HG03025 (cell line): ENCODE measurements around the gene TIAM1.

Source experiments
- ATAC-seq: cut with Tn5 transposase; IDR thresholded peaks from one replicate; pipeline ENCODE4 v1.9.1; 2021; ENCODE audit warnings: mild to moderate bottlenecking, moderate library complexity; ENCODE audit not compliant: unreplicated experiment, low FRiP score

Gene TIAM1

DNA sequence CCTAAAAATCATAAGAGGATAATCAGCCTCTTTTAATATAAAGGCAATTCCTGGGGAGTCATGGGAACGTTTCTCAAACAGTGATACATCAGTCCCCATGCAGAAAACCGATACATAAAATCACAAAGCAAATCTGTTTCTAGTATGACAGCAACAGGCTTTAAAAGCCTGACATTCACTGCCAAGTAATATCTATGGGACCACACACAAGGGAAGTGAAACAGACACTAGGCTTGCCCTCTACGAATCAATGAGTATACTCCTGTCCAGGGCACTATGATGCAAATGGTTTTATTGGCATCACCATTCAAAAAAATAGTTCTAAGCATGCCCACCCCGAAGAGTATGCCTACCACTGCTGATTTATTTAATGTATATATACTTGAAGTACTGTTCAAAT lies 54.4 kb downstream of the TIAM1 start:
- ATAC-seq = no peak

DNA sequence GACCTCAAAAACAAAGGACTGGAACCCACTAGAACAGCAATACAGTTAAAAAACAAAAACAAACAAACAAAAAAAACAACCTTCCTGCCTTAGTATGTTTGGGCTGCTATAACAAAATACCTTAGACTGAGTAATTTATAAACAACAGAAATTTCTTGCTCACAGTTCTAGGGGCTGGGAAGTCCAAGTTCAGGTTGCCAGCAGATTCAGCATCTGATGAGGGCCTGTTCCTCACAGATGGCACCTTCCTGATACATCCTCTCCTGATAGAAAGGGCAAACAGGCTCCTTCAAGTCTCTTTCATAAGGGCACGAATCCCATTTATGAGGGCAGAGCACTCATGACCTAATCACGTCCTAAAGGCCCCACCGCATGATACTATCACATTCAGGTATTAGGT lies 55.9 kb downstream of the TIAM1 start:
- ATAC-seq = no peak

DNA sequence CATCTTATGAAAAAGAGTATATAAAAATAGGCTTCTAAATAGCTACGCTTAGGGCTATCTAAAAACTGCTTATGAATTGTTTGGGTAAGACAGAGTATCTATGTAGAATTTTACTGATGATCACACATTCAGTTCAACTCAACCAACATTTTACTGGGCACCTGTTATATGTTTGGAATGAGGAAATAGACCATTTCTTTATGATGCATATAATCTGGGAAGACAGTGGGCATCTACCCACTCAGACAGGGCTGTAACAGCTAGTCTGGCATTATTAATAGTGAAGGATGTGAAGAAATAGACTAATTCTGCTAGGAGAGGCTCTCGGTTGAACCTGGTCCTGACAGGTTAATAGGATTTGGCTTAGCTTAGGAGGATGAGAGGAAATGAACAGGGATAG lies 56.9 kb downstream of the TIAM1 start:
- ATAC-seq = no peak

- no peak for ATAC-seq
These were observed 57.4 kb downstream of the TIAM1 start for GRCh38 chr21:31286621-31287020.

GRCh38 chr21:31284797-31285397 lies 59.2 kb downstream of the TIAM1 start:
- no peak for ATAC-seq

DNA sequence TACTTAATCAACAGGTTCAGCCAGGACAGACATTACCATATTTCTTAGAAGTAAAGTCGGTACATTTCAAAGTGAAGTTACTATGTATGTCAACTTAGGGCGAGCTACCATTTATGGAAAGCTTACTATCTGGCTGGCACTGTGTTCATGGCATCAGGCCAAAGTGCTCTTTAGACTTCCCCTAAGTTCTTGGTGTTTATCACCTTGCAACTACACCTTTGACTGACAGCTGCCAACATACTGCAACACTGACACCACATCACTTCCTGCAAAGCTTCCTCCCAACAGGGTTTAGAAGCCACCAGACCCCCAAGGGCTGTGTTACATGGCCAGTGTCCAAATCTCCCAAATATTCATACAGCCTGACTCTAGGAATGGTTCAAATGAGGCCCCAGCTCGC lies 61.0 kb downstream of the TIAM1 start:
- ATAC-seq = no peak

- ATAC-seq = no peak
These were observed 61.9 kb downstream of the TIAM1 start for GRCh38 chr21:31282095-31282709.

DNA sequence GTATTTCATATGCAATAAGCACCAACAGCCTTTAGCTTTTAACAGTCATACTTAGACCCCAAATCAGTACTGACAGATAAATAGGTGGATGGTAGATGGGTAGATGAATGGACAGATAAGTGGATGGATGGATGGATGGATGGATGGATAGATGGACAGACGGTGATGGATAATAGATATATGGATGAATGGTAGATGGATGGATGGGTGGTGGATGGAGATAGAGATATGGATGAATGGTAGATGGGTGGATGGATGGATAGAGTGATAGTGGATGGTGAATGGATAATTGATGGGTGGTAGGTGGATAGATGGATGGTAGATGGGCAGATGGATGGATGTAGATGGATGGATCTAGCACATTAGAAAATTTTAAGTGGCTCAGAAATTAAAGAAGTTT lies 62.5 kb downstream of the TIAM1 start:
- no peak for ATAC-seq

- ATAC-seq = no peak
These were observed 64.1 kb downstream of the TIAM1 start for GRCh38 chr21:31279986-31280385.

DNA sequence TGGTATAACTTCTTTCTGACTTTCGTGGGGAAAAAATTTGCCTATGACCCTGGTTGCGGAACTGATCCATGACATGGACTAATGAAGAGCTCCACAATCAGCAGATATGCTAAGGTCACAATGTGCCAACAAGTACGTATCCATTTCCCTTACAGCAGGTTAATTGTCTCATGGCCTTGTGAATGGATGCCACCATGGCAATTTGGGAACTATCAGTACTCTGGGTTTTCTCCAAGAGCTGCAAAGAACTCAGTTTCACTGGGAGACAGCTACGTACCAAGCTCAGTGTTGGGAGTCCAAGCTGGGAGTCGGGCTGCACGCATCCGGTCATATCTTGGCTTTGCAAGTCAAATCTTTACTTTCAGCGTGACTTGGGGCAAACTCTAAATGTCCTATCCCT lies 64.8 kb downstream of the TIAM1 start:
- ATAC-seq = no peak

GRCh38 chr21:31278511-31279130 lies 65.4 kb downstream of the TIAM1 start:
- no peak for ATAC-seq

DNA sequence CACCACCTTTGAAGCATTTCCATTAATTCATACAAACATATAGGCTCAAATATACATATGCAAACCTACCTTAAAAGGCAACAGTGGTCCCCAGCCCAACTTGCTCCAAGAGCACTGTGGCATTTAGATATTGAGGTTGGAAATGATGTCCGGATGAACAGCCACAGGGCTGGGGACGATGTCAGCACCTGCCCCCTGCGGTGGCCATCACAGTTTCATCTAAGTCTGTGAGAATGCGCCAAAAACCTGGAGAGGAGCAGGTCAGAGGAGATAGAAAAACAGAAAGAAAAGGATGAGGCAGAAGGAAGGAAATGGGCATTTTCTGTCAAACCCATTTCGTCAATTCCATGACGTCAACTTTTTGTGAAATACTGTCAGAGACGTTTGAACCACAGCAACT lies 67.4 kb downstream of the TIAM1 start:
- no peak for ATAC-seq

DNA sequence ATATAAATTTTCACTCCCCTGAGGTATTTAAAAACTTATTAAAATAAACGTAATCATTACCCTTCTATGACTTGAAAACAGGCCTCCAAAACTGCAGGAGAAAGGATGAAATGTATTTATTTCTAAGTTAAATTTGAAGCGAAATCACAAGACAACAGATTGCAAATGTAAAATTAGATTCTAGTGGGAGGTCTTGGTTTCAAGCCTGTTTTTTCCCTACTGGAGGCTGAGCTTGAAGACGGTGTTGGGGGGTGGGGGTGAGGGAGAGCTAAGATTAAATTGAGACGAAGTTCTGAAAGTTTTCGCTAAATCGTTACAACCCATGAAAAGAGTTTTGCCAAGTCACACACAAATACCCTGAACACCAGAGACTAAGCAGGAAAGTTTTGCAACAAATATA lies 68.2 kb downstream of the TIAM1 start:
- ATAC-seq = no peak

DNA sequence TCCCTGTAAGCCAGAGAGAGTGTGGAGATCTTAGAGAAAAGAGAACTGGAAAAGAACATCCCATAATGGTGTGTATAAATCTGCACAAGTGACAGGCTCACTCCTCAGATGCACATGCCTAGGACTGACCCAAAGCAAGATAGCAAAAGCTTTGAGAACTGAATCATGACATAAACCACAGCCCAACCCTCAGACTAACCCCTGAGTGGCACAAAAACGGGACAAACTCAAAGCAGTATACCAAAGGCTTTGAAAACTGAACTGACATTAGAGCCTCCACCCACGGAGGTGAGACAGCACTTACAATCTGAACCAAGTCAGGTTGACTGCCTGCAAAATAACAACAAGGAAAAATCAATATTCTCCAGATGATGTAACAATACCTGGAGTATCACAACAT lies 70.8 kb downstream of the TIAM1 start:
- ATAC-seq = no peak

DNA sequence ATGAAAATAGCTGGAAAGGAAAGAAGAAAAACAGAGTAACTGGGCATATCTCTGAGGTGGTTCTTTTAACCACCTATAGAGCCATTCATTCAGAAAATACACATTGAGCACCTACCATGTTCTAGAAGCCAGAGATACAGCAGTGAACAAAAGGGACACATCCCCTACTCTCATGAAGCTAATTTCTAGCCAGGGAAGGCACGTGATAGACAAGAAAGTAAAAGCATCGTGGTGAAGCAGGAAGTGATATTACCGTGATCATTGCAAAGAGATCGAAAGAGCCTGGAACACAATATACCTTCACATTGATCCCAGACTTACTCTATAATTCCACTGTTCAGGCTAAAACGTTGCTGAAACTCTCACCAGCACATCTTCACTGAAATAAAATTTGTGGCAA lies 76.0 kb downstream of the TIAM1 start:
- ATAC-seq = no peak

GRCh38 chr21:31267644-31268043 lies 76.4 kb downstream of the TIAM1 start:
- ATAC-seq = no peak

DNA sequence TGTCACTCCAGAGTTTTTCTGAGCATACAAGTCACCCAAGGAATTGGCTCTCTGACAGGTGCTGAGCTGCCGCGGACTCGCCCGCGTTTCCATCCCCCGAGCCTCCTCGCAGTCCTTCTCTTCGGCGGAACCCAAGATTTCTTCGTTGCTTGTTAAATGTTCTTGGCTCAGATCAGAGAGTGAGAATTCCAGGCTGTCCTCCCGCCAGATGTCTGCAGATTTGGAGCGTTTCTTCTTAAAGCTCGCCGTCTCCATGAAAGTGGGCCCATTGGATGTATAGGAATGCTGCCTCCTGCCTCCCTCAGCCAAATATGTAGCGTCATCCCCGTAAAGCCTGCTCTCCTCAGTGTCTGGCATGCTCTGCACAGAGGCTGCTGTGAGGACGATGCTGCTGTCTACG lies 77.8 kb downstream of the TIAM1 start:
- ATAC-seq = no peak

DNA sequence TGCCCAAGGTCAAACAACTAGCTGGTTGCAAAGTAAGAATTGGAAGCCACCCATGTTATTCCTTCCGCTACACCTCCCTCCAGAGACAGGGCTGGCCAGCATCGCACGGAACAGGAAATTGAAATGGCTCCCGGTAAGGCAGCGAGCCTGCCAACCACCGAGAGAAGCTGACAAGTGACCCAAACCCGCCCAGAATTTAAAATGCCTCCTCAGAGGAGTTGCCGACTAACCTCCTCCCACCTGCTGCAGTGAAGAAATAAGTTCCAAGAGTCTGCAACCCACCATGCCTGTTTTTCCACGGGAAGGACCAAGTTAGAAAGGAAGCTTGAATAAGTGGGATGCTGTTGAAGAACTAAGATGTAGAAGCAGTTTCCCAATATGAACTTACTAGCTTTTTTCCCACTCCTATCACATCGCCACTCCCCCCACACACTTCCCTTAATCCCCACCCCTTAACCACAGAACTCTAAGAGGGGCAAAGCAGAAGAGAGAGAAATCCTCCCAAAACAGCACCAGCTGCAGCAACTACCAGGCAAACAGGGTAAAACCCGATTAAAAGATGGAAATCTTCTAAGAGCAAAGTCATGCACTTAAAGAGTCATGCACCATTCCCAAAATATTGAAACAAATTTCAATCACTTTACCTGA lies 78.6 kb downstream of the TIAM1 start:
- no peak for ATAC-seq

DNA sequence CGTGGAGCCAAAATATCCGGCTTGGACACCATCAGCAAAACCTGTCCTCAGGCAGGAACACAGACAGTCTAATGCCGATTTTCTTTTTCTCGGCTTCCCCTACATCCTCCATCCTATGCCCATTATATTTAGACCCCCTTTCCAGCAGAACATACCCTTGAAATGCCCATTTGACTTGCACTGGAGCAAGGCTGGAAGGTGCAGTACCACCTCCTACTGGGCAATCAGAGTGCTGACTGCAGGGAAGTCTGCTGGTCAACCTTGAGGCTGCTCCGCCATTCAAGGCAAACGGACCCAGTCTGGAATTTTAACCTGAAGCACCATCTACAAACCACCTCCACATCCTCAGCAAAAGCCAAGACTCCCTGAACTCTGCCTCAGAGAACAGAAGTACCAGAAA lies 79.5 kb downstream of the TIAM1 start:
- ATAC-seq = no peak

- no peak for ATAC-seq
These were observed 81.3 kb downstream of the TIAM1 start for GRCh38 chr21:31262728-31263127.

DNA sequence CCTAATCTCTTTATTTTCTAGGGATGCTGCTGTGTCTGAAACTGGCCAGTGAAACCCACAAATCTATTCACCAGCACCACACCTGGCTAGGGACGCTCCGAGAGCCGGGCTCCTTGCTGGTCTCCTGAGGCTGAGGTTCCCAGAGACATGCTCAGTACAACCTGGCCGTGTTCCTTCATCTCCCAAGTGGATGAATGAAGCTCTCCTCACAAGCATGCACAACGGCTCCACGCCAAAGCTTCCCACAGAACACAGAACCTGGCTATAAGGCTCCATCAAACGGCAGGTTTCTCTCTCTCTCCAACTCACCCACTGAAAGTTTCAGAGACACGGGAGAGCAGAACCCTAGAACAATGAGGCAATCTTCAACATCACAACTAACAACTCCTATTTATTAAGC lies 82.3 kb downstream of the TIAM1 start:
- ATAC-seq = no peak

GRCh38 chr21:31260790-31261189 lies 83.3 kb downstream of the TIAM1 start:
- ATAC-seq = no peak
